Body of pancreas (tissue), 4 donors: ENCODE measurements around the gene ARID3A.

ENCODE experiments used
- CTCF ChIP-seq, 7 experiments: fragments of 450-650 bp in 4 of 7; fragments of 200-600 bp in 3 of 7; sonication (generic) in 3 of 7; IDR thresholded peaks; one replicate each; pipeline ENCODE4 v1.5.1; 2016 to 2019; ENCODE audit warnings: antibody characterized with exemption in 7 of 7
- POLR2A ChIP-seq, 3 donors: fragments of 450-650 bp; IDR thresholded peaks; one replicate each; pipeline ENCODE4 v1.6.1; 2016; ENCODE audit warnings: antibody characterized with exemption in 3 of 3, mild to moderate bottlenecking in 2 of 3

- TF ChIP-seq CTCF (IDR thresholded peaks at IDR 0.05) (no peak), POLR2A (IDR thresholded peaks at IDR 0.05) (no peak)
Measured at GRCh38 chr19:924553-925086, 1.2 kb upstream of the ARID3A start.
